ENCODE measurements around the gene SLC16A4. TPM values are rescaled to one million over a fixed set of nuclear protein-coding genes. Genes with fewer than 3 reads are reported as not detected.

The SLC16A4 gene
- total and polyA plus RNA-seq, 10 of the 15 experiments (the other 5 are each of a cell fraction or from before 2014, with no cell fraction given), result 0.13 to 2.2 (median 0.26) TPM; not detected in 1

GRCh38 chr1:110380672-110381283 is 10.0 kb downstream of the SLC16A4 start:
- FAIRE-seq, result no peak
- ATAC-seq, result no peak
- ChIA-PET CTCF (interaction anchor here (0.7 to 2.0 kb wide), 6 partner anchors 8 to 177 kb away, joined by 3 to 6 read pairs (median 3); no protein-coding TSS in a partner anchor), SMC1A (ENCODE audit: uncharacterized antibody, unreplicated experiment) (interaction anchor here (2.0 to 5.0 kb wide), 3 partner anchors 14 to 43 kb away, joined by 4 to 37 read pairs (median 6); partner anchors contain the start of gene RBM15), RAD21 (ENCODE audit: unreplicated experiment) (no interaction called here), POLR2A (no interaction called here)
- Histone ChIP-seq H2AFZ (ENCODE audit: control insufficient read depth, low read depth, low read length) (no peak overlapping the region), H3K79me2 (ENCODE audit: control insufficient read depth, insufficient read depth, low read length) (no peaks in the 10 kb centered on the region), H3K4me1 (ENCODE audit: control insufficient read depth, insufficient read depth, low read length) (peaks cover 19% of the 10 kb centered on the region), H3K4me3 (no peak overlapping the region), H3K4me2 (ENCODE audit: control insufficient read depth, insufficient read depth) (no peak overlapping the region), H3K9me3 (replicated peaks; ENCODE audit: control insufficient read depth, insufficient read depth, low read length) (no peaks in the 10 kb centered on the region), H3K9ac (ENCODE audit: control insufficient read depth, insufficient read depth, low read length) (no peak overlapping the region), H3K27me3 (replicated peaks in 1 of 2; ENCODE audit: control insufficient read depth in 2 of 2, insufficient read depth in 2 of 2, low read length in 1 of 2) (no peaks in the 10 kb centered on the region), H4K20me1 (ENCODE audit: control insufficient read depth, insufficient read depth) (no peaks in the 10 kb centered on the region), H3K36me3 (ENCODE audit: control insufficient read depth in 2 of 2, insufficient read depth in 2 of 2, low read length in 1 of 2) (peaks cover 0 to 6% of the 10 kb centered on the region in 2 experiments; a peak in 1 of 4 replicates), H3K27ac (ENCODE audit: control insufficient read depth, insufficient read depth) (0 out of 2 replicates have a peak overlapping the region, but pooled peaks have one; percentile 15)
- BruUV-seq (replicated peaks), result no TSS peak
- 13% methylated on average over 9 of the region's 10 CpGs for WGBS (ENCODE audit: insufficient coverage, insufficient replicate concordance, low lambda C conversion rate, missing lambda C conversion rate)
- in situ Hi-C loops (cut with MboI) (no loop called here), intact Hi-C loops (cut with micrococcal nuclease; ENCODE audit: unreplicated experiment) (no loop called here)
- no peak for DNase-seq (ENCODE audit: low read depth, low spot score)
- TF ChIP-seq NFYB (IDR thresholded peaks at IDR 0.05; ENCODE audit: insufficient read depth, low read depth, low read length) (no peak), SREBF1 (IDR thresholded peaks at IDR 0.05; ENCODE audit: low read length) (no peak), IKZF1 (conservative IDR thresholded peaks at IDR 0.05) (no peak), JUND (IDR thresholded peaks at IDR 0.05; ENCODE audit: low read depth, low read length) (no peak), RB1 (IDR thresholded peaks at IDR 0.05; ENCODE audit: borderline replicate concordance) (no peak), SP1 (IDR thresholded peaks at IDR 0.05; ENCODE audit: low read depth, low read length) (no peak), HDAC2 (IDR thresholded peaks at IDR 0.05) (no peak), CBX5 (IDR thresholded peaks at IDR 0.05; ENCODE audit: low read depth) (no peak), KLF5 (IDR thresholded peaks at IDR 0.05; ENCODE audit: partially characterized antibody) (no peak), CHD2 (IDR thresholded peaks at IDR 0.05; ENCODE audit: borderline replicate concordance, low read depth, low read length) (no peak), IRF3 (IDR thresholded peaks at IDR 0.05) (no peak), REST (IDR thresholded peaks at IDR 0.05; ENCODE audit: low read depth, low read length) (no peak), KAT2A (conservative IDR thresholded peaks at IDR 0.05; ENCODE audit: control insufficient read depth, low read depth, low read length) (no peak), YY1 (IDR thresholded peaks at IDR 0.05; ENCODE audit: low read depth, low read length) (no peak), PKNOX1 (IDR thresholded peaks at IDR 0.05) (no peak), POLR2A (IDR thresholded peaks at IDR 0.05; ENCODE audit: low read depth, low read length) (no peak), PAX8 (IDR thresholded peaks at IDR 0.05) (no peak), RAD21 (IDR thresholded peaks at IDR 0.05; ENCODE audit: insufficient read depth, low read depth, low read length) (no peak), ZNF622 (IDR thresholded peaks at IDR 0.05) (no peak)
- TF ChIP-seq, protein P1, sequence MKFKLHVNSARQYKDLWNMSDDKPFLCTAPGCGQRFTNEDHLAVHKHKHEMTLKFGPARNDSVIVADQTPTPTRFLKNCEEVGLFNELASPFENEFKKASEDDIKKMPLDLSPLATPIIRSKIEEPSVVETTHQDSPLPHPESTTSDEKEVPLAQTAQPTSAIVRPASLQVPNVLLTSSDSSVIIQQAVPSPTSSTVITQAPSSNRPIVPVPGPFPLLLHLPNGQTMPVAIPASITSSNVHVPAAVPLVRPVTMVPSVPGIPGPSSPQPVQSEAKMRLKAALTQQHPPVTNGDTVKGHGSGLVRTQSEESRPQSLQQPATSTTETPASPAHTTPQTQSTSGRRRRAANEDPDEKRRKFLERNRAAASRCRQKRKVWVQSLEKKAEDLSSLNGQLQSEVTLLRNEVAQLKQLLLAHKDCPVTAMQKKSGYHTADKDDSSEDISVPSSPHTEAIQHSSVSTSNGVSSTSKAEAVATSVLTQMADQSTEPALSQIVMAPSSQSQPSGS (IDR thresholded peaks at IDR 0.05; ENCODE audit: low read length), result no peak
